Activated T-helper 17 cell treated with anti-CD3 and anti-CD28 coated beads, Interleukin-2, amount 50 U/mL, for 72 hours (primary cell): ENCODE measurements around the gene ARID3A. TPM values are rescaled to one million over a fixed set of nuclear protein-coding genes. Genes with fewer than 3 reads are reported as not detected.
A peak's percentile ranks its signal among the peaks of the same experiment; 100 is the strongest.

Experiments
- ATAC-seq: fragments of 150-1000 bp; cut with Tn5 transposase; replicated peaks from 2 replicates; pipeline ENCODE4 v1.10.0; 2021; ENCODE audit warnings: mild to moderate bottlenecking, moderate library complexity
- H3K27ac Mint-ChIP-seq: one replicate; pipeline ENCODE4 v1.8.0; 2022; ENCODE audit warnings: mixed read lengths
- H3K27me3 Mint-ChIP-seq: one replicate; pipeline ENCODE4 v1.8.0; 2022; ENCODE audit warnings: mixed read lengths
- H3K36me3 Mint-ChIP-seq: one replicate; pipeline ENCODE4 v1.8.0; 2022; ENCODE audit warnings: low read depth, mild to moderate bottlenecking, mixed read lengths
- H3K4me1 Mint-ChIP-seq: one replicate; pipeline ENCODE4 v1.8.0; 2022; ENCODE audit warnings: mixed read lengths
- H3K4me3 Mint-ChIP-seq: one replicate; pipeline ENCODE4 v1.8.0; 2022; ENCODE audit warnings: mild to moderate bottlenecking, mixed read lengths
- H3K9me3 Mint-ChIP-seq: one replicate; pipeline ENCODE4 v1.8.0; 2022; ENCODE audit warnings: mixed read lengths
- total RNA-seq, 2 donors: library from RNA; stranded (reverse); gene quantifications; one replicate each; pipeline ENCODE4 v1.2.3, GENCODE V29; 2022

ARID3A gene
- total RNA-seq, 2 donors from 2014 or later, result 50.3 to 79.3 TPM

- Mint-ChIP-seq H3K27me3 (no peaks in the 10 kb centered on the region), H3K27ac (peak overlapping the region; percentile 92), H3K9me3 (no peaks in the 10 kb centered on the region), H3K4me1 (peaks cover 11% of the 10 kb centered on the region), H3K36me3 (peaks cover 35% of the 10 kb centered on the region), H3K4me3 (peak overlapping the region; percentile 85)
- peak; percentile 78 for ATAC-seq
Measured at GRCh38 chr19:940591-941291, 14.9 kb downstream of the ARID3A start.

GRCh38 chr19:941292-942132 lies 15.7 kb downstream of the ARID3A start:
- H3K27me3 Mint-ChIP-seq, result no peaks in the 10 kb centered on the region
- peaks cover 11% of the 10 kb centered on the region for H3K4me1 Mint-ChIP-seq
- no peaks in the 10 kb centered on the region for H3K9me3 Mint-ChIP-seq
- peak; percentile 3 for ATAC-seq
- peak overlapping the region; percentile 85 for H3K4me3 Mint-ChIP-seq
- H3K36me3 Mint-ChIP-seq, result peaks cover 35% of the 10 kb centered on the region
- H3K27ac Mint-ChIP-seq, result peak overlapping the region; percentile 92

GRCh38 chr19:942133-942645 lies 16.4 kb downstream of the ARID3A start:
- ATAC-seq, result no peak
- H3K4me1 Mint-ChIP-seq, result peaks cover 11% of the 10 kb centered on the region

GRCh38 chr19:943551-944170 lies 17.8 kb downstream of the ARID3A start:
- Mint-ChIP-seq H3K4me3 (no peak overlapping the region), H3K27me3 (no peaks in the 10 kb centered on the region), H3K36me3 (peaks cover 22% of the 10 kb centered on the region), H3K9me3 (no peaks in the 10 kb centered on the region), H3K4me1 (peaks cover 11% of the 10 kb centered on the region), H3K27ac (no peak overlapping the region)
- no peak for ATAC-seq

More at GRCh38 chr19:942133-942645, 16.4 kb downstream of the ARID3A start:
- peak overlapping the region; percentile 85 for H3K4me3 Mint-ChIP-seq
- H3K36me3 Mint-ChIP-seq, result peaks cover 32% of the 10 kb centered on the region
- no peaks in the 10 kb centered on the region for H3K27me3 Mint-ChIP-seq
- H3K27ac Mint-ChIP-seq, result no peak overlapping the region
- H3K9me3 Mint-ChIP-seq, result no peaks in the 10 kb centered on the region

GRCh38 chr19:944171-944567 lies 18.3 kb downstream of the ARID3A start:
- H3K4me3 Mint-ChIP-seq, result no peak overlapping the region
- H3K4me1 Mint-ChIP-seq, result peaks cover 11% of the 10 kb centered on the region
- H3K9me3 Mint-ChIP-seq, result no peaks in the 10 kb centered on the region
- H3K27me3 Mint-ChIP-seq, result no peaks in the 10 kb centered on the region
- H3K36me3 Mint-ChIP-seq, result peaks cover 22% of the 10 kb centered on the region
- ATAC-seq, result no peak
- no peak overlapping the region for H3K27ac Mint-ChIP-seq

GRCh38 chr19:944663-945241 lies 18.9 kb downstream of the ARID3A start:
- H3K4me1 Mint-ChIP-seq, result peaks cover 11% of the 10 kb centered on the region
- H3K4me3 Mint-ChIP-seq, result no peak overlapping the region
- peaks cover 17% of the 10 kb centered on the region for H3K36me3 Mint-ChIP-seq
- no peaks in the 10 kb centered on the region for H3K9me3 Mint-ChIP-seq
- H3K27me3 Mint-ChIP-seq, result no peaks in the 10 kb centered on the region
- H3K27ac Mint-ChIP-seq, result no peak overlapping the region
- ATAC-seq, result no peak

- no peak for ATAC-seq
- Mint-ChIP-seq H3K4me1 (peaks cover 5% of the 10 kb centered on the region), H3K36me3 (peaks cover 9% of the 10 kb centered on the region), H3K27ac (no peak overlapping the region), H3K27me3 (no peaks in the 10 kb centered on the region), H3K4me3 (no peak overlapping the region), H3K9me3 (no peaks in the 10 kb centered on the region)
Measured at GRCh38 chr19:945401-946252, 19.8 kb downstream of the ARID3A start.

- Mint-ChIP-seq H3K27ac (no peak overlapping the region), H3K27me3 (no peaks in the 10 kb centered on the region), H3K4me3 (no peak overlapping the region), H3K9me3 (no peaks in the 10 kb centered on the region), H3K36me3 (no peaks in the 10 kb centered on the region), H3K4me1 (no peaks in the 10 kb centered on the region)
- ATAC-seq, result no peak
Measured at GRCh38 chr19:947090-947706, 21.4 kb downstream of the ARID3A start.

- Mint-ChIP-seq H3K4me1 (no peaks in the 10 kb centered on the region), H3K27ac (no peak overlapping the region), H3K36me3 (no peaks in the 10 kb centered on the region), H3K27me3 (no peaks in the 10 kb centered on the region), H3K4me3 (no peak overlapping the region), H3K9me3 (no peaks in the 10 kb centered on the region)
- ATAC-seq, result peak; percentile 69
Measured at GRCh38 chr19:947707-948539, 22.1 kb downstream of the ARID3A start.

GRCh38 chr19:948842-949496 lies 23.1 kb downstream of the ARID3A start:
- no peak for ATAC-seq
- Mint-ChIP-seq H3K9me3 (no peaks in the 10 kb centered on the region), H3K36me3 (no peaks in the 10 kb centered on the region), H3K4me1 (no peaks in the 10 kb centered on the region), H3K27me3 (no peaks in the 10 kb centered on the region), H3K4me3 (no peak overlapping the region), H3K27ac (no peak overlapping the region)

GRCh38 chr19:950352-951066 lies 24.7 kb downstream of the ARID3A start:
- Mint-ChIP-seq H3K9me3 (no peaks in the 10 kb centered on the region), H3K27ac (no peak overlapping the region)

More at GRCh38 chr19:950352-951066, 24.7 kb downstream of the ARID3A start:
- no peak for ATAC-seq
- no peaks in the 10 kb centered on the region for H3K4me1 Mint-ChIP-seq
- H3K27me3 Mint-ChIP-seq, result no peaks in the 10 kb centered on the region
- H3K36me3 Mint-ChIP-seq, result no peaks in the 10 kb centered on the region
- H3K4me3 Mint-ChIP-seq, result no peak overlapping the region
